ENCODE measurements around the gene FNDC3A.
"Not testable (repeated sequence)": the region's sequence is repeated elsewhere in the genome, so short reads cannot be mapped to it uniquely, and the experiment has no call there.

FNDC3A gene

GRCh38 chr13:49157955-49158584, 182.4 kb downstream of the FNDC3A start:
- not testable (repeated sequence) for DNase-seq

DNA sequence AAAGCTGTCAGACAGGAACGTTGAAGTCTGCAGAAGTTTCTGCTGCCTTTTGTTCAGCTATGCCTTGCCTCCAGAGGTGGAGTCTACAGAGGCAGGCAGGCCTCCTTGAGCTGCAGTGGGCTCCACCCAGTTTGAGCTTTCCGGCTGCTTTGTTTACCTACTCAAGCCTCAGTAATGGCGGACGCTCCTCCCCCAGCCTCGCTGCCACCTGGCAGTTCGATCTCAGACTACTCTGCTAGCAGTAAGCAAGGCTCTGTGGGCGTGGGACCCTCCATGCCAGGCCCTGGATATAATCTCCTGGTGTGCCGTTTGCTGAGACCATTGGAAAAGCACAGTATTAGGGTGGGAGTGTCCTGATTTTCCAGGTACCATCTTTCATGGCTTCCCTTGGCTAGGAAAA, 187.4 kb downstream of the FNDC3A start:
- DNase-seq = not testable (repeated sequence)

- no peak for DNase-seq
Measured at GRCh38 chr13:49164712-49165111, 189.0 kb downstream of the FNDC3A start.

GRCh38 chr13:49165798-49166752, 190.4 kb downstream of the FNDC3A start:
- peak; percentile 24 to 37 (median 29) for DNase-seq

DNA sequence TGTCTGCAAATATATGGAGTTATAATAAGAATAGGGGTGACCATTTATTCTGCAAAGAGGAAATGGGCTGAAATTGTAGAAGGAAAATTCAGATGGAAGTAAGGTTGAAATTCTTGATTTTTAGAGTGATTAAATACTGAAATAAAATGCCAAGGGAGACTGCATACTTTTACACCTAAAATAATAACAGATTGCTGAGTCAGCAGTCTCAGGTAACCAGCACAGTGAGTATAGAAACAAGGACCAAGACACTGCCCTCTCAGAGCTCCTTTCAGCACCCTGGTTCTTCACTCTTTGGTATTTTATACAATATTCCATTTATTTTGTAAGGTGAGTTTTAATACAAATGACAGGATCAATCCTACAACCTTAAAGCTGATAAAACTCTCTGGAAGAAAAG, 195.6 kb downstream of the FNDC3A start:
- DNase-seq = no peak

DNA sequence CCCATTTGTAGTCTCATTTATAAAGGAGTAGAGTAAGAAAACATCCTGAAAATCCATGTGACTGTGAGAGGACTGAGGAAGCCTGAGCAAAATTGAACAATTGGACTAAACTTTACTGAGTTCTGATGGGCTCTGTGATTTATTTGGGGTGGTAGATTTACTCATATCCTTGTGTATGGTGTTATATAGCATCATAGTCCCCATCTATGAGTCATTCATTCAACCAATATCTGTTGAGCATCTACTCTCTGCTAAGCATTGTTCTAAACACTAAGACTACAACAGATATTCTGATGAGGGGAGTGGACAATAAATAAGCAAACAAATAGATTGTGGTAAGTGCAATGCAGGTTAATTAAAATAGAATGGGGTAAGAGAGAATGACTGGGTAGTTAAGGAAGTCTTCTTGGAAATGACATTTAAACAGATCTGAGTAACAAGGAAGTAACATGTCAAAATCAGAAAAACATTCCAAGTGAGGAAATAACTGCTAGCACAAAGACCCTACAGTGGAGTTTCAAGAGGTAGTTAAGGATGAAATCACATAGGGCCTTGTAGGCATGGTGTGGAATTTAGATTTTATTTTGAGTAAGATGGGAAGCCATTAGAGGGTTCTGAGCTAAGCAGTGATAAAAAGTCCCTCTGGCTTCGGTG, 208.1 kb downstream of the FNDC3A start:
- DNase-seq = peak; percentile 10 to 61 (median 55)

GRCh38 chr13:49184621-49185020, 208.9 kb downstream of the FNDC3A start:
- no peak for DNase-seq

GRCh38 chr13:49185264-49185663, 209.6 kb downstream of the FNDC3A start:
- peak; percentile 47 to 74 (median 55) for DNase-seq

DNA sequence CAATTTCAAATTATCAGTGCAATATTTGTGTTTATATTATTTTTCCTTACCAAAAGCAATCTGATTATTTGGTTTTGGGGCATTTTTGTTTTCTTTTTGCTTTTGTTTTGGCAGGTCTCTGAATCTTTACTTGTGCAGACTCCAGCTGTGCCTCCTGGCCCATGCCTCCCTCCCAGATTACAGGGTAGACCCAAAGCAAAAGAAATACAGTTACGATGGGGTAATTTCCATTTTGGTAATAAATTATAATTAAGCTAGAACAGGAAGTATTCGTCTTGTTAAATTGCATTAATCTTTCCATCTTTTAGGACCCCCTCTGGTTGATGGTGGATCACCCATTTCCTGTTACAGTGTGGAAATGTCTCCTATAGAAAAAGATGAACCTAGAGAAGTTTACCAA, 215.2 kb downstream of the FNDC3A start:
- DNase-seq = no peak

- DNase-seq = no peak
Measured at GRCh38 chr13:49206641-49207040, 230.9 kb downstream of the FNDC3A start.

GRCh38 chr13:49208619-49209018, 232.9 kb downstream of the FNDC3A start:
- DNase-seq = no peak

DNA sequence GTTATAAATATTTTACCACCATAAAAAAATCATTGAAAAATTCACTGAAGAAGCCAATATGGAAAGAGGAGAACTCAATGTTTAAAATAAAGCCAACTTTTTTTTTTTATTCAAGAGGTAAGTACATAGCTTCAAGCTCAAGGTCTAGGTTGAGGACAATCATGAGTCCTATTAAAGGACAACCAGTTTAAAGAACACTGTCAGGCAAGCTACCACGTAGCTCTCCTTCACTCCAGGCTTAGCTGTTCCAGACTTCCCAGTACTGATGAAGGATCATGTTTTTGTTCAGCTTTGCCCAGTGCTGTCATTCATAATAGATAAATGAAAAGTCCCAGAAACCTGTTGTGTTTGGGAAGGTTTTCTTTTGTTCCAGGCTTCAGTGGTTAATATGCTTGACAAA, 234.4 kb downstream of the FNDC3A start:
- DNase-seq = no peak

DNA sequence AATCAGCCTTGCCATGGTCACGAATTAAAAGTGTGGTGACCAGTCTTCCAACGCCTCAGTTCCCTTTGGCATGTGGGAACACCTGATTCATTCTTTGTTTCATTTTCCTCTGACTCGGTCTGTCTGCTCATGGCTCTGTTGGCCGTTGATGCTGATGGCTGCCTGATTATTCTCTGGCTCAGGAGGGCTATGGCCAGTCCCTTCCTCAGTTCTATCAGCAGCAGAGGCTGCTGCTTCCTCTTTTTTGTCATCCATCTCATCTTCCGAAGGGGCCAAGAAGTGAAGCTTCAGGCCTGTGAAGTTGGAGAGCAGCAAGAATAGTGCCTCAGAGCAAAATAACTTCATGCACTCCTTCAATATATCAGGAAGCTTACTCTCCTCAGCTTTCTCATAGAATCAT, 235.0 kb downstream of the FNDC3A start:
- DNase-seq = no peak

- no peak for DNase-seq
Measured at GRCh38 chr13:49213539-49213938, 237.8 kb downstream of the FNDC3A start.

- no peak for DNase-seq
Measured at GRCh38 chr13:49213997-49214916, 238.5 kb downstream of the FNDC3A start.

DNA sequence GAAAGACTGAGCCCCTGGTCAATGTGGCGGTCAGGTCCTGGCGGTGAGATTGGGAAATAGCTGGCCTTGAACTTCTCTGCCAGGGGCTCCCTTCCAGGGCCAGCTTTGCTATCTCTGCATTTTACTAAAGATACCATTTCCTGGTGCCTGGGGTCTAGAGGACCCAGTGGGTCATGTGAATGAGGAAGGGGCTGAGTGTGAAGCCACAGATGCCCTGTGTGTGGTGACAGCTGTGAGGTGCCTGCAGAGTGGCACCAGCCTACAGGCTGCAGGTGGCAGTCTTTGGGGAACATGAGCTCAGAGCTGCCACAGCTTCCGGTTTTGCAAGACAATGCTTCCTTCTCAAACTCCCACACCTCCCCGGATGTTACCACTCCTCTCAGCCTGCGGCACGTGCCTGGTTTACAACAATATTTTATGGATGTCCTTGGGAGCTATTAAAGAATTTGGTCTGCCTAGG, 239.2 kb downstream of the FNDC3A start:
- peak; percentile 72 to 81 (median 76) for DNase-seq

DNA sequence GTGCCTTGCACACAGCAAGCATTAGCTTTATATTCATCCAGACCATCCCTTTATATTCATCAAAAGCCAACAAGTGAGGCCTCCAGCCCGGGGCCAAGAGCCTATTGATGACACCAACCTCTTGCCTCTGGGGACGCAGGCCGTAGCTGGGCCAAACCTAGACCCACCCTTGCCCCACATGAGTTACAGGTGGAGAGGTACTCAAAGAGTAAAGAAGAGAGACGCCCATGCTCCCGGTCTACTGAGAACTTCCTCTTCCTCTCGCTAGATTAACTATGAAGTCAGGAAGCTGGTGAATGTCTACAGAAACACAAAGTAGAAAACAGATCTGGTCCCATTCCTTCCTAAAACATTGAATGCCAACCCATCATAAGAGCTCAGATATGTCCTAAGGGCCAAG, 240.6 kb downstream of the FNDC3A start:
- peak in 2 of 3 donors; percentile 16 for DNase-seq

GRCh38 chr13:49217962-49218492, 242.3 kb downstream of the FNDC3A start:
- no peak for DNase-seq

GRCh38 chr13:49218493-49219051, 242.9 kb downstream of the FNDC3A start:
- no peak for DNase-seq

- no peak for DNase-seq
Measured at GRCh38 chr13:49219647-49220035, 243.9 kb downstream of the FNDC3A start.

GRCh38 chr13:49220036-49220855, 244.5 kb downstream of the FNDC3A start, which contains the start of gene MLNR:
MLNR (plus strand) TSS chr13:49220338; CDS start chr13:49220338, 0 bp downstream.
- DNase-seq = peak; percentile 41 to 77 (median 60)

Data from suppressor macrophage treated with lipopolysaccharide for 1 hour (primary cell).